CD4-positive, alpha-beta T cell treated with Interleukin-6 for 4 hours (primary cell): ENCODE results near the gene CSN3.
"Not testable (repeated sequence)": the region's sequence is repeated elsewhere in the genome, so short reads cannot be mapped to it uniquely, and the experiment has no call there.

Source experiments
- DNase-seq: peaks from one replicate; pipeline ENCODE4 v3.0.0-alpha.2; 2020; ENCODE audit warnings: mixed read lengths

Gene CSN3

GRCh38 chr4:70242297-70242696 is at the start of gene CSN3:
TSS of gene CSN3 (plus strand) at chr4:70242597. CDS start at chr4:70244820, 2,223 bp downstream.
- DNase-seq: not testable (repeated sequence)

DNA sequence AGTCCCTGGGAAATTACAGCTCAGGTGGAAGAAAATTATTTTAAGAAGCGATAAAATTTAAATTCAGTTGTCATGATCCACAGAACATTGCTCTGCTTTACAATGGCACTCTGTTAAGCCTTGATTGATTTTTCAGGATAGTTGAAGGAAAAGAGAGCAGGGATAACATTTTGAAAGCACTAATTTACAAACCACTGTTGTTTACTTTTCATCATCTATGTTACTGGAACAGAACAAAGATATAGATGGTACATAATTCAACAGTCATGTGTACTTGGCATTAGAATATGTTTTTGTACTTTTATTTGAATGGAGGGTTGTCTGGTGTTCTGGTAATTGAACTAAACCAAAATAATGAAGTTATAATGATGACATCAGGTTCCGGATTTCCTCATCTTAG is 49.5 kb upstream of the CSN3 start:
- no peak for DNase-seq

GRCh38 chr4:70195425-70195824 is 47.0 kb upstream of the CSN3 start, which contains the start of gene ODAM:
TSS of gene ODAM (plus strand) at chr4:70195725. CDS start at chr4:70196544, 819 bp downstream.
- no peak for DNase-seq

- no peak for DNase-seq
Measured at GRCh38 chr4:70196857-70197256, 45.5 kb upstream of the CSN3 start.

GRCh38 chr4:70197842-70198241 is 44.6 kb upstream of the CSN3 start:
- no peak for DNase-seq

DNA sequence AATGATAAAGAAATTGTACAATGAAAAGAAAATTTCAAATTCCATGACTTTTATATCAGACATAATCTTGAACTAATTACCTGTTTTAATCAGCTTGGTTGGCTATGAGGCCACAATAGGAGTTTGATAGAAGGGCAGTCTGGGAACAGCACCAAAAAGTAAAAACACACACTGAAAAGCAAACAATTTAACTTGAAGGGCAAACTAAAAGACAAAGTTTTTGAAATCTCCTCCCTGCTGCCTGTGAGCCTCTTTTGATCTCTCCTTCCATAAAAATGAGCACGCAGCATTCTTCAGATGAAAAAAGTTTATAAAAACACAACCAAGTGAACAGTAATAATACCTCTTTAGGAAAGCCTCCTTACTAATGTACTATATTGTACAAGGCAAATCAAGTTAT is 38.8 kb upstream of the CSN3 start:
- no peak for DNase-seq

DNA sequence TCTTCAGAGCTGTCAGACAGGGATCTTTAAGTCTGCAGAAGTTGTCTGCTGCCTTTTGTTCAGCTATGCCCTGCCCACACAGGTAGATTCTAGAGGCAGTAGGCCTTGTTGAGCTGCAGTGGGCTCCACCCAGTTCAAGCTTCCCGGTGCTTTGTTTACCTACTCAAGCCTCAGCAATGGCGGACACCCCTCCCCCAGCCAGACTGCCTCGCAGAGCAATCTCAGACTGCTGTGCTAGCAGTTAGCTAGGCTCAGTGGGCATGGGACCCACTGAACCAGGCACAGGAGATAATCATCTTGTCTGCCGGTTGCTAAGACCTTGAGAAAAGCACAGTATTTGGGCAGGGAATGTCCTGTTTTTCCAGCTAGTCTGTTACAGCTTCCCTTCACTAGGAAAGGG is 29.6 kb upstream of the CSN3 start:
- not testable (repeated sequence) for DNase-seq

DNA sequence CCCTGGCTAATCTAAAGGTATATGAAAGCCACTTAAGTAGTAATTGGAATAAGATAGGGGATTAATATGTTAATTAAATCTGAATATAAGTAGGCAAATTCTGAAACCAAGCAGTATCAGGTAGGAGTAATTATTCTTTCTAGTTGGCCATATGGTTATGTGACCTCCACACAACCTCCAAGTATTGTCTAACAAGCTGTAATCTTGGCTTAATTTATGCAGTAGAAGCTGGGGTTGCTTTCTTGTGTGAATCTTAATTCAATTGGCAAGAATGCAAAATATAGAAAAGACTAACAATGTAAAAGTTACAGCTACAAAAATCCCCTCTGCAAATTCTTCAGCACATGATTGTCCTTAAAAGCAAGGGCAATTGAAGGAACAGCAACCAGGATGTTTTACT is 26.3 kb upstream of the CSN3 start:
- DNase-seq: not testable (repeated sequence)

GRCh38 chr4:70216550-70216949 is 25.8 kb upstream of the CSN3 start:
- DNase-seq: not testable (repeated sequence)

DNA sequence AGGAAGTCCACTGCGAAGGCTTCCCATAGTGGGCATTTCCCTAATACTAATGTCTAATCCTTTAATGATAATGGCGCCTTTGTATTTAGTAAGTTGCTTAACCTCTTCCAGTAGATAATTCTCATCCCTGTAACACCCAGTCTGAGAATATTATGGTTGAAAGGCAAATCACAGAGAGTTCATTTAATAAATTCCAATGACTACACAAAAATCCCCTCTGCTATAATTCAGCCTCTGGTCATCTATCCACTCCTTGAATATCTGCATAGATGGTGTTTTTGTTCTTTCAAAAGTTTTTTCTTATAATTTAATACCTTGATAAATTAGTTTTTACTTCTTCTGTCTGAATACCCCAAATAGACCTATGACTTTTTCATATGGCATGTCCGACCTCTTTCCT is 21.0 kb upstream of the CSN3 start:
- not testable (repeated sequence) for DNase-seq

GRCh38 chr4:70221818-70222217 is 20.6 kb upstream of the CSN3 start:
- not testable (repeated sequence) for DNase-seq

DNA sequence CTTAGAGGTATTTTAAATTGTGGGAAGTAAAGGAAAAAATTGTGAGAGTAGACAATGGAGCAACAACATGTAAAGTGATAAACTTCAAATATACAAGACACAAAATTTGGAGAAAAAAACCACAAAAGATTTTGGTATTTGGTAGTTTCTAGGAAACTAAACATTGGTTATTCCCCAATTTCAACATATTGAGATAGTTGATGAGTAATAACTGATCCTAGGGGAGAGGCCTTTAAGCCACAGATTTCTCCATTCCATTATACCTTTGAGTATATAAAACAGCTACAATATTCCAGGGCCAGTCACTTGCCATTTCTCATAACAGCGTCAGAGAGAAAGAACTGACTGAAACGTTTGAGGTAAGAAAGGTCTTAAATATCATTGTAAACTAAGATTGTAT is 16.6 kb upstream of the CSN3 start, which contains the start of gene FDCSP:
Gene FDCSP (plus strand): TSS at position 301 of the 400 bp plus-strand sequence. CDS start 5,071 bp downstream, outside the sequence.
- DNase-seq: no peak

DNA sequence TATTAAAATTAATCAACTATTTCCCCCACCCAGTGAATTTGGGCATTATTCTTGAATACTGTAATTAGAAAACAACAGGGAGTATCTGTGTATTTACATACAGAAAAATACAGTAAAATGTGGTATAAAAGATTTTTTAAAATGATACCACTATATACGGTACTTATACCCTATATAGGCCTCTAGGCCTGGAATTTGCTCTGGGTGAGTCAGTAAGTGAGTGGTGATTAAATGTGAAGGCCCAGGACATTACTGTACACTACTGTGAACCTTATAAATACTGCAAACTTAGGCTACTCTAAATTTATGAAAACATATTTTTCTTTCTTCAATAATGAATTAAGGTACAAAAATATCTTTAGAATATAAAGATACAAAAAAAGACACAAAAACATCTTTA is 6.3 kb upstream of the CSN3 start:
- DNase-seq: no peak

GRCh38 chr4:70239131-70239883 is 3.1 kb upstream of the CSN3 start:
- no peak for DNase-seq

DNA sequence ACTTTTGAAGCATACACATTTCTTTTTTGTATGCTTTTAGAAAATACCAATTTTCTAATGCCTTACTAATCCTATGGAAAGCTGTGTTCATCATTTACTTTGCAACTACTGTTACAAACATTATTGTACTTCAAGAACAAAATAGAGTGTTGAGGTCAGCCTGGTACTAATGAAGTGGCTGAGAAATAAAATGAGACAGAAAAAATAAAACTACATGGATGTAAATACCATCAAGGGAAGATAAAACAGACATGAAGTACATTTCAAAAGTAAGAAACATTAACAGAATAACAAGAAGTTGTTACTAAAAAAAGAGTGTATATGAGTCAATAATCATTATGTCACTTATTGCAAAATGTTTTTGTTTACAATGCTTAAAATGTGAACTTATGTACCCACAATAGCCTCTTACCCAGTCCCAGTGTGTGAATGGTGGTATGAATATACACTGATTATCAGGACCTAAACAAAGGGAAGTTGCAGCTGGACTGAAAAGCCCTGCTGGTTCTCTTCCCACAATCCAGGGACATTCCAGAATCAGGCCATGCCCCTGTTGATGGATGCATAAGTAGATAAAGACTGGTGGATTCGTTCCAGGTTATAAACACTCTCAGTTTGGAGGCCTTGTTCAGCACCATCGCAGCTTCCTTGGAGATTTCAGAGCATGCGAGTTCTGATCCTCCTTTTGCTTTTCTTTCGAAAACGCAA is 2.4 kb upstream of the CSN3 start:
- no peak for DNase-seq

- no peak for DNase-seq
Measured at GRCh38 chr4:70243091-70243490, 694 bp downstream of the CSN3 start.

- DNase-seq: no peak
Measured at GRCh38 chr4:70251250-70251944, 9.0 kb downstream of the CSN3 start.

- no peak for DNase-seq
Measured at GRCh38 chr4:70251945-70252277, 9.5 kb downstream of the CSN3 start.

GRCh38 chr4:70269674-70270073 is 27.3 kb downstream of the CSN3 start:
- DNase-seq: no peak

DNA sequence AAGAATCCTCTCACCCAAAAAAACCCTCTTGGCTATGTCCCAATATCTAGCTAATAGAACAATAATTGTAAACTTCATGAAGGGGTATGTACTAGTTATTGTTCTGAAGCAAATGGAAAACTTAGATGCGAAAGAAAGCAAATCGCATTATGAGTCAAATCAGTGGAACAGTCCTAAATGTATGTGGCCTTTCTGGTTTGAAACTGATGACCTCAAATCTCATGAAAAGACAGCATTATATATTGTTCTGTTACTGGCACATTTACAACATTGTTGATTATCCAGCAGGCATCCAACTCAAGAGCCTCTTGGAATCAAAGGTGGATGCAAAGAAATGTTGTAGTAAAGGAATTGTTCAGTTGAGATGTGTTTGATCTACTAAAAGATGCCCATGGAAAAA is 34.7 kb downstream of the CSN3 start:
- no peak for DNase-seq

DNA sequence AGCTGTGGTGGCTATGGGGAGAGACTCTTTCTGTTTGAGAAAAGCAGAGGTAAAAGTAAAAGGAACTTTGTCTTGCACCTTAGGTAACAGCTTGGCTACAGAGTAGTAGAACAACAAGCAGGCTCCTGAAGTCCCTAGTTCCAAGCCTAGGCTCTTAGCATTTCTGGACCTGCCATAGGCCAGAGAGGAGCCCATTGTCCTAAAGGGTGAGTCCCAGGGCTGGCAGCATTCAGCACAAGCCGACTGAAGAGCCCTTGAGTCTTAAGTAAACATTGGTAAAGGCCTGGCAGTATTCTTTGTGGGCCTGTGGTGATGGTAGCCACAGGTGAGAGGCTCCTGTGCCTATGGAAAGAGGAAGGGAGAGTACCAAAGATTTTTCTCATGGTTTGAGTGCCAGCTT is 38.2 kb downstream of the CSN3 start:
- no peak for DNase-seq

GRCh38 chr4:70288651-70289050 is 46.3 kb downstream of the CSN3 start:
- DNase-seq: no peak

DNA sequence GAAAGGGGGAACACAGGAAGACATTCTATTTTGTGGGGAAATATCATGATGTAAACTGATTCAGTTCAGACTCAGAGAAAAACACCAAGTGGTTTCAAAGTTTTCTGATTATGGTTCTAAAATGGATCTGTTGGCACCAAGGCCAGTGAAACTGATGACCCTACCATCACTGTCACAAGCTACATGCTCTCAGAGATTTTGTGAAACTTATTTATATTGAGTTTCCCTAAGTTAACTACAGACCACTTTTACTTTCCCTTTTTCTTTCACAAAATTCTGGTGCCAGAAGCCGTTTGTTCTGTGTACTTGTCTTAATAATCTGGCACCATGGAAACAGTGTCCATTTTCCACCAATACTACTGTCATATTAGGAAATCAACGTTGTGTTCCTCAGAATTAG is 48.9 kb downstream of the CSN3 start:
- DNase-seq: no peak

- no peak for DNase-seq
Measured at GRCh38 chr4:70297576-70297975, 55.2 kb downstream of the CSN3 start.
